PC-9 (cell line): ENCODE results near the gene AGAP1. TPM values are rescaled to one million over a fixed set of nuclear protein-coding genes. Genes with fewer than 3 reads are reported as not detected.

Source experiments
- BruUV-seq: library from RNA; stranded (reverse); fragments of 400-500 nt; replicated peaks from 2 replicates; lab custom pipeline; 2021; lab: Mats Ljungman, UMichigan
- CTCF ChIA-PET: fragments of 300-600 bp; sonication (Branson Sonifier 250); formaldehyde crosslinking; loops from one replicate; lab custom pipeline; 2022; ENCODE audit warnings: antibody characterized with exemption; lab: Charles Lee
- POLR2A ChIA-PET: fragments of 300-600 bp; sonication (Branson Sonifier 250); formaldehyde crosslinking; loops from one replicate; lab custom pipeline; 2022; ENCODE audit warnings: antibody characterized with exemption; ENCODE audit not compliant: unreplicated experiment; lab: Charles Lee
- DNase-seq, 2 experiments: peaks; one replicate each; pipeline versions ENCODE4 v3.0.0 to v3.0.0-alpha.2; 2015 to 2022; ENCODE audit warnings: mixed read lengths in 1 of 2
- H2AFZ ChIP-seq: fragments of 200-600 bp; sonication (generic); 2 replicates; pipeline ENCODE4 v1.8.1; 2017; ENCODE audit warnings: antibody characterized with exemption
- H3F3A ChIP-seq: fragments of 200-600 bp; sonication (generic); 2 replicates; pipeline ENCODE4 v1.8.1; 2017; ENCODE audit warnings: antibody characterized with exemption, mild to moderate bottlenecking, low read depth; ENCODE audit not compliant: insufficient read depth
- H3K27ac ChIP-seq: fragments of 200-600 bp; sonication (generic); 2 replicates; pipeline ENCODE4 v1.6.1; 2016; ENCODE audit warnings: mixed run types
- H3K27me3 ChIP-seq: fragments of 200-600 bp; sonication (generic); 2 replicates; pipeline ENCODE4 v1.6.1; 2016; ENCODE audit warnings: low read depth, mixed run types; ENCODE audit not compliant: insufficient read depth
- H3K36me3 ChIP-seq: fragments of 200-600 bp; sonication (generic); 2 replicates; pipeline ENCODE4 v1.6.1; 2016; ENCODE audit warnings: low read depth, mixed run types
- H3K4me1 ChIP-seq: fragments of 200-600 bp; sonication (generic); replicated peaks from 2 replicates; pipeline ENCODE4 v1.6.1; 2016; ENCODE audit warnings: mixed run types; ENCODE audit not compliant: insufficient read depth
- H3K4me2 ChIP-seq: fragments of 200-600 bp; sonication (generic); 2 replicates; pipeline ENCODE4 v1.6.1; 2017; ENCODE audit warnings: mixed run types
- H3K4me3 ChIP-seq: fragments of 200-600 bp; sonication (generic); 2 replicates; pipeline ENCODE4 v1.6.1; 2016; ENCODE audit warnings: mixed run types
- H3K79me2 ChIP-seq: fragments of 200-600 bp; sonication (generic); 2 replicates; pipeline ENCODE4 v1.6.1; 2017; ENCODE audit warnings: low read depth, mixed run types
- H3K9me2 ChIP-seq: fragments of 200-600 bp; sonication (generic); 2 replicates; pipeline ENCODE4 v1.8.1; 2017; ENCODE audit warnings: mild to moderate bottlenecking; ENCODE audit not compliant: insufficient read depth
- H3K9me3 ChIP-seq: fragments of 200-600 bp; sonication (generic); 2 replicates; pipeline ENCODE4 v1.8.1; 2016; ENCODE audit warnings: low read depth; ENCODE audit not compliant: insufficient read depth
- H4K20me1 ChIP-seq: fragments of 200-600 bp; sonication (generic); 2 replicates; pipeline ENCODE4 v1.8.1; 2017; ENCODE audit not compliant: insufficient read depth
- EZH2 ChIP-seq: fragments of 200-600 bp; sonication (generic); IDR thresholded peaks from 2 replicates; pipeline ENCODE4 v1.8.0; 2017; ENCODE audit warnings: antibody characterized with exemption, low read depth
- intact Hi-C: fragments of 100-400 bp; cut with micrococcal nuclease; formaldehyde crosslinking; loops from one replicate; pipeline ENCODE4 v1.10.0; 2022; ENCODE audit not compliant: unreplicated experiment
- total RNA-seq: library from RNA; stranded (reverse); gene quantifications from 2 replicates; pipeline ENCODE4 v1.2.3, GENCODE V29; 2021
- TF ChIP-seq, protein P1 (sequence below): fragments of 200-600 bp; sonication (generic); conservative IDR thresholded peaks from 2 replicates; pipeline ENCODE4 v1.6.1; 2017; ENCODE audit warnings: mixed run types, antibody characterized with exemption, mild to moderate bottlenecking, moderate library complexity

Gene AGAP1
- total RNA-seq, 1 experiment from 2014 or later: 91.4 TPM

DNA sequence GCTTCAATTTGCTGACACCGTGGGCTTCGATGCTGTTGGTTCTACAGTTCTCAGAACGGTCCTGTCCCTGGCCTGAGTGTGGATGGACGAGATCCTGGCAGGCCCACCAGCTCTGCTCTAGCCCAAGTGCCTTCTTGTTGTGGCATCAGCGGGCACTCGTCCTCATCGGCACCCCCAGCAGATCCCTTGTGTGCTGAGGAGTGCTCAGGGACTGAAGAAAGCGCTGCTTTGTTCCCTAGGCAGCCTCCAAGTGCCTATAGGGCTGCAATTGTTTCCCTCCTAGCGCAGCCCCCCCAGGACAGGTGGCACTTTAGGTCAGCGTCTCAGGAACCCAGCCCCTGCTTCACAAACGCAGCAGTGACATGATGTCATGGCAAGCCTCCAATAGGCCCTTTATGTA lies 217.7 kb downstream of the AGAP1 start:
- ChIA-PET POLR2A (no interaction called here), CTCF (no interaction called here)
- Histone ChIP-seq H3F3A (peaks cover 31% of the 10 kb centered on the region), H3K4me3 (no peak overlapping the region), H2AFZ (no peak overlapping the region), H4K20me1 (no peaks in the 10 kb centered on the region), H3K9me3 (no peaks in the 10 kb centered on the region), H3K36me3 (peaks cover 15% of the 10 kb centered on the region), H3K4me2 (no peak overlapping the region), H3K27ac (peak overlapping the region; percentile 96), H3K4me1 (peaks cover 47% of the 10 kb centered on the region), H3K9me2 (no peaks in the 10 kb centered on the region), H3K79me2 (peaks cover 88% of the 10 kb centered on the region), H3K27me3 (no peaks in the 10 kb centered on the region)
- no peak for DNase-seq
- intact Hi-C loops: no loop called here
- BruUV-seq: no TSS peak
- TF ChIP-seq EZH2: no peak
- TF ChIP-seq, protein P1, sequence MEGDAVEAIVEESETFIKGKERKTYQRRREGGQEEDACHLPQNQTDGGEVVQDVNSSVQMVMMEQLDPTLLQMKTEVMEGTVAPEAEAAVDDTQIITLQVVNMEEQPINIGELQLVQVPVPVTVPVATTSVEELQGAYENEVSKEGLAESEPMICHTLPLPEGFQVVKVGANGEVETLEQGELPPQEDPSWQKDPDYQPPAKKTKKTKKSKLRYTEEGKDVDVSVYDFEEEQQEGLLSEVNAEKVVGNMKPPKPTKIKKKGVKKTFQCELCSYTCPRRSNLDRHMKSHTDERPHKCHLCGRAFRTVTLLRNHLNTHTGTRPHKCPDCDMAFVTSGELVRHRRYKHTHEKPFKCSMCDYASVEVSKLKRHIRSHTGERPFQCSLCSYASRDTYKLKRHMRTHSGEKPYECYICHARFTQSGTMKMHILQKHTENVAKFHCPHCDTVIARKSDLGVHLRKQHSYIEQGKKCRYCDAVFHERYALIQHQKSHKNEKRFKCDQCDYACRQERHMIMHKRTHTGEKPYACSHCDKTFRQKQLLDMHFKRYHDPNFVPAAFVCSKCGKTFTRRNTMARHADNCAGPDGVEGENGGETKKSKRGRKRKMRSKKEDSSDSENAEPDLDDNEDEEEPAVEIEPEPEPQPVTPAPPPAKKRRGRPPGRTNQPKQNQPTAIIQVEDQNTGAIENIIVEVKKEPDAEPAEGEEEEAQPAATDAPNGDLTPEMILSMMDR: no peak

DNA sequence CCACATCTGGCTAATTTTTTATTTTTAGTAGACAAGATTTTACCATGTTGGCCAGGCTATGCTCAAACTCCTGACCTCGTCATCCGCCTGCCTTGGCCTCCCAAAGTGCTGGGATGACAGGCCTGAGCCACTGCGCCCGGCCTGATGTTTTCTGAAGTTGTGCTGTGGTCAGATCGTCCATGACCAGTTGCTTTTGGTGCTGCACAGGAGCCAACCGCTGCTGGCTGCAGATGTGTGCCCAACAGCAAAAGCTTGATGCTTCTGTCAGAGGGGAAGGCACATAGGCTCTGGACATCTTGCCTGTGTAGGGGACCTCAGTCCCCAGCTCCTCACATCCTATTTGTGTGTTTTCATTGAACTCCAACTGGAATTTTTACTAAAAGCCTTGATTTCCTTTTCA lies 218.3 kb downstream of the AGAP1 start:
- intact Hi-C loops: no loop called here
- H3K4me1 ChIP-seq: peaks cover 41% of the 10 kb centered on the region
- H3K9me3 ChIP-seq: no peaks in the 10 kb centered on the region
- H2AFZ ChIP-seq: no peak overlapping the region
- POLR2A ChIA-PET: no interaction called here
- peak overlapping the region; percentile 96; the same call in 1 of the 2 replicates for H3K27ac ChIP-seq
- peaks cover 31% of the 10 kb centered on the region for H3F3A ChIP-seq
- H3K27me3 ChIP-seq: no peaks in the 10 kb centered on the region
- peaks cover 15% of the 10 kb centered on the region for H3K36me3 ChIP-seq
- DNase-seq: no peak
- no peaks in the 10 kb centered on the region for H3K9me2 ChIP-seq
- H3K79me2 ChIP-seq: peaks cover 88% of the 10 kb centered on the region
- CTCF ChIA-PET: no interaction called here
- H3K4me2 ChIP-seq: no peak overlapping the region
- TF ChIP-seq, protein P1: no peak
- TF ChIP-seq EZH2: no peak
- BruUV-seq: no TSS peak
- no peak overlapping the region for H3K4me3 ChIP-seq
- no peaks in the 10 kb centered on the region for H4K20me1 ChIP-seq

DNA sequence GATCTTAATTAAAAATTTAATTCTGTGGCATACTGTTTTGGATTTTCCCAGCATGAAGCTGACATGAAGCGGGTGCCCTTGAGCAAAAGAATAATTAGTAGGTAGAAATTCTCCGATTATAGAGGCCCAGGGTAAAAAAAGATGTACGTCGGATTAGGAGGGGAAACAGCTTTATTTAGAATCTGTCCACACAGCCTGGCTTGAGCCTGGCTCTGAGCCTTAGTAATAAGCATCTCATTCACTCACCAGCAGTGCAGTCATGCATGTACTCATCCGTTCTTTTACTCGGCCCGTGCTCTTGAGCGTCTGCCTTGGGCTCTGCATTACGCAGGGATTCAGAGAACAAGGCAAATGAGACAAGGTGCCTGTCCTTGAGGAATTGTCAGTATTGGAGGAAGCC lies 219.3 kb downstream of the AGAP1 start:
- Histone ChIP-seq H3K79me2 (peaks cover 83% of the 10 kb centered on the region), H3K27me3 (no peaks in the 10 kb centered on the region), H3K27ac (no peak overlapping the region), H3K4me2 (no peak overlapping the region), H3K4me1 (peaks cover 36% of the 10 kb centered on the region), H4K20me1 (no peaks in the 10 kb centered on the region), H3F3A (peaks cover 32% of the 10 kb centered on the region), H3K9me2 (no peaks in the 10 kb centered on the region), H3K4me3 (no peak overlapping the region), H2AFZ (no peak overlapping the region), H3K9me3 (no peaks in the 10 kb centered on the region), H3K36me3 (peaks cover 15% of the 10 kb centered on the region)
- intact Hi-C loops: no loop called here
- no peak for DNase-seq
- no TSS peak for BruUV-seq
- ChIA-PET CTCF (no interaction called here), POLR2A (no interaction called here)
- no peak for TF ChIP-seq EZH2
- TF ChIP-seq, protein P1: no peak
